Measurements from ENCODE around the gene DBX2.
"Not testable (repeated sequence)": the region's sequence is repeated elsewhere in the genome, so short reads cannot be mapped to it uniquely, and the experiment has no call there.

The DBX2 gene

GRCh38 chr12:44999355-44999754 is 51.5 kb downstream of the DBX2 start:
- no peaks in the 10 kb centered on the region for H3K36me3 ChIP-seq (ENCODE audit: insufficient read depth, low read length)
- no peaks in the 10 kb centered on the region for H3K27me3 ChIP-seq (ENCODE audit: insufficient read depth, low read length)
- TF ChIP-seq CTCF (IDR thresholded peaks at IDR 0.05; ENCODE audit: low read length) (no peak), EZH2 (IDR thresholded peaks at IDR 0.05; ENCODE audit: borderline replicate concordance, low read length) (no peak)
- no peaks in the 10 kb centered on the region for H3K9me3 ChIP-seq (ENCODE audit: low read length)
- no peaks in the 10 kb centered on the region for H4K20me1 ChIP-seq (ENCODE audit: insufficient read depth, low read length)
- H3K4me2 ChIP-seq (ENCODE audit: low read length) = no peak overlapping the region
- no peak overlapping the region for H2AFZ ChIP-seq (ENCODE audit: low read length)
- H3F3A ChIP-seq (ENCODE audit: insufficient read depth, low read length) = no peaks in the 10 kb centered on the region
- H3K79me2 ChIP-seq (ENCODE audit: insufficient read depth, low read length) = no peaks in the 10 kb centered on the region
- H3K9ac ChIP-seq (ENCODE audit: low read length) = no peak overlapping the region
- H3K9me2 ChIP-seq (ENCODE audit: low read depth, low read length) = no peaks in the 10 kb centered on the region
- H3K27ac ChIP-seq (ENCODE audit: low read depth, low read length, poor library complexity, severe bottlenecking) = no peak overlapping the region
- no peaks in the 10 kb centered on the region for H3K4me1 ChIP-seq (ENCODE audit: insufficient read depth, low read length, severe bottlenecking)
- no peak overlapping the region for H3K4me3 ChIP-seq (ENCODE audit: low read depth, low read length, poor library complexity, severe bottlenecking)

DNA sequence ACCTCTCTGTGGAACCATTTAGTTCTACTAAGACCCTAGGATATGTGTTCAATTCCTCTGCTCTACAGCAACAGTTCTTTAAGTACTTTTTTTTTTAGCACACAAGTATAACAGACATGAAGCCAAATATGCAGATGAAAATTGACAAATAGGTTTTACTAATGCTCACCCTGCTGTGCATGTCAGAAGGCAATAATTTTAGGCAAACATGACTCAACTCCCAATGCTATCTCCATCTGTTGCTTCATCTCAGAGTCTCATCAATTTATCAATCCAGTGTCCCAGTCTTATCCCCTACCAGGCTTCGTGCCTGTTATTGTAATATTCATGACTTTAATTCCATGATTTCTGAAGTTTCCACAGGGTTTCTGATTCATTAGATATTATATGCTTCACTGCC is 57.7 kb downstream of the DBX2 start:
- H3K79me2 ChIP-seq (ENCODE audit: insufficient read depth, low read length) = no peaks in the 10 kb centered on the region
- no peaks in the 10 kb centered on the region; the same call in 1 of the 2 replicates for H3K9me2 ChIP-seq (ENCODE audit: low read depth, low read length)
- no peak overlapping the region for H2AFZ ChIP-seq (ENCODE audit: low read length)
- TF ChIP-seq EZH2 (IDR thresholded peaks at IDR 0.05; ENCODE audit: borderline replicate concordance, low read length) (no peak), CTCF (IDR thresholded peaks at IDR 0.05; ENCODE audit: low read length) (no peak)
- no peaks in the 10 kb centered on the region for H3K27me3 ChIP-seq (ENCODE audit: insufficient read depth, low read length)
- H3K4me1 ChIP-seq (ENCODE audit: insufficient read depth, low read length, severe bottlenecking) = no peaks in the 10 kb centered on the region
- no peaks in the 10 kb centered on the region for H3K9me3 ChIP-seq (ENCODE audit: low read length)
- H3K4me3 ChIP-seq (ENCODE audit: low read depth, low read length, poor library complexity, severe bottlenecking) = no peak overlapping the region
- no peaks in the 10 kb centered on the region for H4K20me1 ChIP-seq (ENCODE audit: insufficient read depth, low read length)
- H3K27ac ChIP-seq (ENCODE audit: low read depth, low read length, poor library complexity, severe bottlenecking) = no peak overlapping the region
- H3K36me3 ChIP-seq (ENCODE audit: insufficient read depth, low read length) = no peaks in the 10 kb centered on the region
- H3F3A ChIP-seq (ENCODE audit: insufficient read depth, low read length) = no peaks in the 10 kb centered on the region
- H3K9ac ChIP-seq (ENCODE audit: low read length) = no peak overlapping the region
- H3K4me2 ChIP-seq (ENCODE audit: low read length) = no peak overlapping the region

GRCh38 chr12:44984863-44985262 is 66.0 kb downstream of the DBX2 start:
- H3K36me3 ChIP-seq (ENCODE audit: insufficient read depth, low read length); H3K9me3 ChIP-seq (ENCODE audit: low read length); H4K20me1 ChIP-seq (ENCODE audit: insufficient read depth, low read length); H3K27ac ChIP-seq (ENCODE audit: low read depth, low read length, poor library complexity, severe bottlenecking); H2AFZ ChIP-seq (ENCODE audit: low read length); H3K9ac ChIP-seq (ENCODE audit: low read length); H3K4me1 ChIP-seq (ENCODE audit: insufficient read depth, low read length, severe bottlenecking); H3K4me2 ChIP-seq (ENCODE audit: low read length); H3K9me2 ChIP-seq (ENCODE audit: low read depth, low read length); H3K79me2 ChIP-seq (ENCODE audit: insufficient read depth, low read length); H3K4me3 ChIP-seq (ENCODE audit: low read depth, low read length, poor library complexity, severe bottlenecking); H3F3A ChIP-seq (ENCODE audit: insufficient read depth, low read length); H3K27me3 ChIP-seq (ENCODE audit: insufficient read depth, low read length): not testable (repeated sequence)

DNA sequence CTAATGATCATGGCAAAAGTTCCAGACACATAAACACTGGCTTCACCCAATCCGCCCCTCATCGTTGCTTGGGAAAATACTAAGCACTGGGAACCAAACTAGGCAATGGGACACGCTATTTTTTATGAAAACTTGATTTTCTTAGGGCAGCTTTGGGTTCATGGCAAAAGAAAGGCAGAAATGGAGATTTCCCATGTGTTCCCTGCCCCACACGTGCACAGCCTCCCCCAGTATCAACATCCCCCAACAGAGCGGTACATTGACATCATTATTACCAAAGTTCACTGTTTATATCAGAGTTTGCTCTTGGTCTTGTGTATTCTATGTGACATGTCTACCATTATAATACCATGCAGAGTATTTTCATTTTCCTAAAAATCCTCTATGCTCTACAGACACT is 71.0 kb downstream of the DBX2 start:
- no peaks in the 10 kb centered on the region for H3K4me1 ChIP-seq (ENCODE audit: insufficient read depth, low read length, severe bottlenecking)
- no peak for TF ChIP-seq CTCF (IDR thresholded peaks at IDR 0.05; ENCODE audit: low read length)
- no peak for TF ChIP-seq EZH2 (IDR thresholded peaks at IDR 0.05; ENCODE audit: borderline replicate concordance, low read length)
- no peaks in the 10 kb centered on the region for H3K27me3 ChIP-seq (ENCODE audit: insufficient read depth, low read length)
- no peaks in the 10 kb centered on the region for H3K36me3 ChIP-seq (ENCODE audit: insufficient read depth, low read length)
- no peaks in the 10 kb centered on the region for H3K79me2 ChIP-seq (ENCODE audit: insufficient read depth, low read length)
- no peaks in the 10 kb centered on the region for H4K20me1 ChIP-seq (ENCODE audit: insufficient read depth, low read length)
- H3F3A ChIP-seq (ENCODE audit: insufficient read depth, low read length) = no peaks in the 10 kb centered on the region
- H3K4me3 ChIP-seq (ENCODE audit: low read depth, low read length, poor library complexity, severe bottlenecking) = no peak overlapping the region
- H3K9ac ChIP-seq (ENCODE audit: low read length) = no peak overlapping the region
- no peak overlapping the region for H3K27ac ChIP-seq (ENCODE audit: low read depth, low read length, poor library complexity, severe bottlenecking)
- no peak overlapping the region for H2AFZ ChIP-seq (ENCODE audit: low read length)
- H3K4me2 ChIP-seq (ENCODE audit: low read length) = no peak overlapping the region
- no peaks in the 10 kb centered on the region for H3K9me3 ChIP-seq (ENCODE audit: low read length)
- no peaks in the 10 kb centered on the region for H3K9me2 ChIP-seq (ENCODE audit: low read depth, low read length)

Measured in OCI-LY1 (cell line).